Breast epithelium (tissue), 3 donors: ENCODE results near the gene PRSS57.

Source experiments
- CTCF ChIP-seq, 3 donors: fragments of 450-650 bp; IDR thresholded peaks; one replicate each; pipeline ENCODE4 v1.5.1; 2016 to 2017; ENCODE audit warnings: antibody characterized with exemption in 3 of 3, mild to moderate bottlenecking in 3 of 3, moderate library complexity in 3 of 3
- POLR2A ChIP-seq: fragments of 450-650 bp; IDR thresholded peaks from one replicate; pipeline ENCODE4 v1.6.1; 2016; ENCODE audit warnings: antibody characterized with exemption, mild to moderate bottlenecking, moderate library complexity
- POLR2AphosphoS5 ChIP-seq, 3 donors: sonication (generic); formaldehyde crosslinking; IDR thresholded peaks; one replicate each; pipeline ENCODE4 v1.6.1; 2017; ENCODE audit warnings: antibody characterized with exemption in 3 of 3

GRCh38 chr19:709196-709964, 14.1 kb upstream of the PRSS57 start:
- TF ChIP-seq CTCF (IDR thresholded peaks at IDR 0.05) (no peak), POLR2AphosphoS5 (IDR thresholded peaks at IDR 0.05) (no peak), POLR2A (no peak)
